ENCODE data around the gene TPSG1. TPM values are rescaled to one million over a fixed set of nuclear protein-coding genes. Genes with fewer than 3 reads are reported as not detected.

Gene TPSG1
- total RNA-seq, 1 experiment from 2014 or later, result not detected

GRCh38 chr16:1216296-1216619, 8.8 kb downstream of the TPSG1 start (continued):
- no peak for TF ChIP-seq ZNF396 (CRISPR knock-in tag; IDR thresholded peaks at IDR 0.05; ENCODE audit: borderline replicate concordance)
- TF ChIP-seq ATF1 (CRISPR knock-in tag; IDR thresholded peaks at IDR 0.05), result no peak

- CTCF ChIA-PET, result interaction anchor here (0.6 kb wide), 1 partner anchor 167 kb away, joined by 3 read pairs; no protein-coding TSS in a partner anchor
- no peak overlapping the region for H3K27ac Mint-ChIP-seq
- no peaks in the 10 kb centered on the region for H3K4me1 Mint-ChIP-seq
- ATAC-seq (no peak), DNase-seq (ENCODE audit: low spot score) (no peak)
- H3K27me3 Mint-ChIP-seq (ENCODE audit: low read depth), result no peaks in the 10 kb centered on the region
- POLR2A ChIA-PET, result no interaction called here
- TF ChIP-seq GTF2I (CRISPR knock-in tag; conservative IDR thresholded peaks at IDR 0.05) (no peak), ZNF281 (CRISPR knock-in tag; IDR thresholded peaks at IDR 0.05) (no peak), HMGA2 (CRISPR knock-in tag; IDR thresholded peaks at IDR 0.05) (no peak), HMGXB4 (CRISPR knock-in tag; IDR thresholded peaks at IDR 0.05) (no peak), MYBL2 (CRISPR knock-in tag; IDR thresholded peaks at IDR 0.05) (no peak), ARID4B (CRISPR knock-in tag; IDR thresholded peaks at IDR 0.05; ENCODE audit: borderline replicate concordance) (no peak), RORB (CRISPR knock-in tag; IDR thresholded peaks at IDR 0.05) (no peak)
- TF ChIP-seq, protein P1, sequence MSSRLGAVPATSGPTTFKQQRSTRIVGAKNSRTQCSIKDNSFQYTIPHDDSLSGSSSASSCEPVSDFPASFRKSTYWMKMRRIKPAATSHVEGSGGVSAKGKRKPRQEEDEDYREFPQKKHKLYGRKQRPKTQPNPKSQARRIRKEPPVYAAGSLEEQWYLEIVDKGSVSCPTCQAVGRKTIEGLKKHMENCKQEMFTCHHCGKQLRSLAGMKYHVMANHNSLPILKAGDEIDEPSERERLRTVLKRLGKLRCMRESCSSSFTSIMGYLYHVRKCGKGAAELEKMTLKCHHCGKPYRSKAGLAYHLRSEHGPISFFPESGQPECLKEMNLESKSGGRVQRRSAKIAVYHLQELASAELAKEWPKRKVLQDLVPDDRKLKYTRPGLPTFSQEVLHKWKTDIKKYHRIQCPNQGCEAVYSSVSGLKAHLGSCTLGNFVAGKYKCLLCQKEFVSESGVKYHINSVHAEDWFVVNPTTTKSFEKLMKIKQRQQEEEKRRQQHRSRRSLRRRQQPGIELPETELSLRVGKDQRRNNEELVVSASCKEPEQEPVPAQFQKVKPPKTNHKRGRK (CRISPR knock-in tag; IDR thresholded peaks at IDR 0.05; ENCODE audit: borderline replicate concordance), result no peak
- H3K4me3 Mint-ChIP-seq, result no peak overlapping the region
- no peaks in the 10 kb centered on the region for H3K36me3 Mint-ChIP-seq
- no peaks in the 10 kb centered on the region for H3K9me3 Mint-ChIP-seq
Measured at GRCh38 chr16:1215574-1216295, 9.3 kb downstream of the TPSG1 start.

GRCh38 chr16:1214719-1215118, 10.3 kb downstream of the TPSG1 start:
- CTCF ChIA-PET, result no interaction called here
- no peak for ATAC-seq
- Mint-ChIP-seq H3K4me1 (no peaks in the 10 kb centered on the region), H3K27ac (no peak overlapping the region), H3K27me3 (ENCODE audit: low read depth) (no peaks in the 10 kb centered on the region), H3K36me3 (no peaks in the 10 kb centered on the region), H3K4me3 (no peak overlapping the region), H3K9me3 (no peaks in the 10 kb centered on the region)
- POLR2A ChIA-PET, result no interaction called here
- DNase-seq (ENCODE audit: low spot score), result no peak
- TF ChIP-seq RORB (CRISPR knock-in tag; IDR thresholded peaks at IDR 0.05) (no peak), MLX (CRISPR knock-in tag; IDR thresholded peaks at IDR 0.05) (no peak), GABPB1 (CRISPR knock-in tag; IDR thresholded peaks at IDR 0.05) (no peak), CREM (CRISPR knock-in tag; IDR thresholded peaks at IDR 0.05) (no peak), STAT6 (CRISPR knock-in tag; conservative IDR thresholded peaks at IDR 0.05; ENCODE audit: low read depth) (no peak), NR3C1 (CRISPR knock-in tag; conservative IDR thresholded peaks at IDR 0.05; ENCODE audit: low read depth) (no peak)
- TF ChIP-seq, protein P2, sequence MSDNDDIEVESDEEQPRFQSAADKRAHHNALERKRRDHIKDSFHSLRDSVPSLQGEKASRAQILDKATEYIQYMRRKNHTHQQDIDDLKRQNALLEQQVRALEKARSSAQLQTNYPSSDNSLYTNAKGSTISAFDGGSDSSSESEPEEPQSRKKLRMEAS (CRISPR knock-in tag; IDR thresholded peaks at IDR 0.05), result no peak
- TF ChIP-seq, protein P3, sequence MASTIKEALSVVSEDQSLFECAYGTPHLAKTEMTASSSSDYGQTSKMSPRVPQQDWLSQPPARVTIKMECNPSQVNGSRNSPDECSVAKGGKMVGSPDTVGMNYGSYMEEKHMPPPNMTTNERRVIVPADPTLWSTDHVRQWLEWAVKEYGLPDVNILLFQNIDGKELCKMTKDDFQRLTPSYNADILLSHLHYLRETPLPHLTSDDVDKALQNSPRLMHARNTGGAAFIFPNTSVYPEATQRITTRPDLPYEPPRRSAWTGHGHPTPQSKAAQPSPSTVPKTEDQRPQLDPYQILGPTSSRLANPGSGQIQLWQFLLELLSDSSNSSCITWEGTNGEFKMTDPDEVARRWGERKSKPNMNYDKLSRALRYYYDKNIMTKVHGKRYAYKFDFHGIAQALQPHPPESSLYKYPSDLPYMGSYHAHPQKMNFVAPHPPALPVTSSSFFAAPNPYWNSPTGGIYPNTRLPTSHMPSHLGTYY (CRISPR knock-in tag; IDR thresholded peaks at IDR 0.05), result no peak
